CD14-positive monocyte (primary cell): ENCODE measurements around the gene RNF13. TPM values are rescaled to one million over a fixed set of nuclear protein-coding genes. Genes with fewer than 3 reads are reported as not detected.

ENCODE experiments used
- DNase-seq, 3 donors: peaks; one replicate each; pipeline ENCODE4 v3.0.0-alpha.2; 2011 to 2022
- H2AFZ ChIP-seq: 2 replicates; pipeline ENCODE4 v1.6.0; 2012; ENCODE audit warnings: mild to moderate bottlenecking, low read depth, low read length, inconsistent platforms; ENCODE audit not compliant: insufficient read depth, poor library complexity, severe bottlenecking
- H3K27ac ChIP-seq, 2 donors: 1 replicate in 1 of 2; 2 replicates in 1 of 2; pipeline ENCODE4 v1.5.1; 2012 to 2013; ENCODE audit warnings: low read length in 2 of 2, control low read depth in 1 of 2, inconsistent platforms in 1 of 2, low read depth in 1 of 2, mild to moderate bottlenecking in 1 of 2
- H3K27me3 ChIP-seq, 2 donors: one replicate each; pipeline versions ENCODE4 v1.6.0 to v1.6.1; 2011 to 2013; ENCODE audit warnings: low read length in 2 of 2; ENCODE audit not compliant: control insufficient read depth in 2 of 2, insufficient read depth in 2 of 2
- H3K36me3 ChIP-seq, 2 donors: replicated peaks in 1 of 2; 1 replicate in 1 of 2; 2 replicates in 1 of 2; pipeline versions ENCODE4 v1.5.1 to v1.6.1; 2012 to 2013; ENCODE audit warnings: low read length in 2 of 2, control low read depth in 1 of 2, inconsistent platforms in 1 of 2, mild to moderate bottlenecking in 1 of 2; ENCODE audit not compliant: insufficient read depth in 2 of 2, control insufficient read depth in 1 of 2
- H3K4me1 ChIP-seq, 2 donors: 1 replicate in 1 of 2; 2 replicates in 1 of 2; pipeline versions ENCODE4 v1.5.1 to v1.6.1; 2012 to 2013; ENCODE audit warnings: low read length in 2 of 2, control low read depth in 1 of 2, inconsistent platforms in 1 of 2, mild to moderate bottlenecking in 1 of 2, moderate library complexity in 1 of 2; ENCODE audit not compliant: insufficient read depth in 2 of 2, control insufficient read depth in 1 of 2
- H3K4me2 ChIP-seq: replicated peaks from 2 replicates; pipeline ENCODE3; 2012; ENCODE audit warnings: low read length, moderate library complexity, mild to moderate bottlenecking; ENCODE audit not compliant: poor library complexity, severe bottlenecking; ENCODE audit errors: extremely low read depth
- H3K4me3 ChIP-seq, 3 experiments: fragments of 200-600 bp in 1 of 3; sonication (generic) in 1 of 3; replicated peaks in 1 of 3; 1 replicate in 2 of 3; 2 replicates in 1 of 3; pipeline ENCODE4 v1.5.1; 2011 to 2013; ENCODE audit warnings: low read length in 3 of 3, mild to moderate bottlenecking in 3 of 3, control low read depth in 2 of 3, low read depth in 2 of 3, inconsistent platforms in 1 of 3, moderate library complexity in 1 of 3
- H3K79me2 ChIP-seq: 2 replicates; pipeline ENCODE4 v1.6.0; 2012; ENCODE audit warnings: mild to moderate bottlenecking, control low read depth, inconsistent platforms, low read length, moderate library complexity; ENCODE audit not compliant: insufficient read depth
- H3K9ac ChIP-seq: 2 replicates; pipeline ENCODE4 v1.6.0; 2017; ENCODE audit warnings: low read length, mild to moderate bottlenecking; ENCODE audit not compliant: insufficient read depth, poor library complexity, severe bottlenecking
- H3K9me3 ChIP-seq, 2 donors: replicated peaks in 1 of 2; 1 replicate in 1 of 2; 2 replicates in 1 of 2; pipeline versions ENCODE4 v1.5.1 to v1.6.1; 2012 to 2013; ENCODE audit warnings: low read length in 2 of 2, control low read depth in 1 of 2; ENCODE audit not compliant: control insufficient read depth in 1 of 2, insufficient read depth in 1 of 2
- H4K20me1 ChIP-seq: 2 replicates; pipeline ENCODE4 v1.6.0; 2012; ENCODE audit warnings: mild to moderate bottlenecking, low read length, control low read depth, moderate library complexity; ENCODE audit not compliant: insufficient read depth
- H3K27ac Mint-ChIP-seq, 7 donors: one replicate each; pipeline ENCODE4 v1.8.0; 2020; ENCODE audit warnings: mild to moderate bottlenecking in 7 of 7, mixed read lengths in 7 of 7, moderate library complexity in 6 of 7, inconsistent platforms in 2 of 7
- H3K27me3 Mint-ChIP-seq, 3 donors: one replicate each; pipeline ENCODE4 v1.8.0; 2021 to 2022; ENCODE audit warnings: low read depth in 3 of 3, mild to moderate bottlenecking in 3 of 3, mixed read lengths in 3 of 3, moderate library complexity in 3 of 3, inconsistent platforms in 1 of 3
- H3K36me3 Mint-ChIP-seq, 2 donors: one replicate each; pipeline ENCODE4 v1.8.0; 2020; ENCODE audit warnings: mixed read lengths in 2 of 2, inconsistent platforms in 1 of 2, mild to moderate bottlenecking in 1 of 2
- H3K4me1 Mint-ChIP-seq: one replicate; pipeline ENCODE4 v1.8.0; 2020; ENCODE audit warnings: mild to moderate bottlenecking, mixed read lengths
- H3K4me3 Mint-ChIP-seq, 2 donors: one replicate each; pipeline ENCODE4 v1.8.0; 2020; ENCODE audit warnings: mild to moderate bottlenecking in 2 of 2, mixed read lengths in 2 of 2, moderate library complexity in 1 of 2
- H3K9me3 Mint-ChIP-seq, 7 donors: one replicate each; pipeline ENCODE4 v1.8.0; 2020 to 2022; ENCODE audit warnings: mixed read lengths in 7 of 7, mild to moderate bottlenecking in 6 of 7, moderate library complexity in 6 of 7, inconsistent platforms in 2 of 7
- WGBS: methylation state at CpG from one replicate; pipeline ENCODE4 v1.1.5; 2013; ENCODE audit warnings: missing lambda C conversion rate; ENCODE audit not compliant: insufficient coverage; 5-methylcytosine and 5-hydroxymethylcytosine counted together
- intact Hi-C, 2 donors: fragments of 100-400 bp; cut with micrococcal nuclease; formaldehyde crosslinking; loops; one replicate each; pipeline versions ENCODE4 v1.15.0 to v1.15.1; 2023
- polyA plus RNA-seq, 3 donors: library from polyadenylated mRNA; depleted of rRNA in 1 of 3; unstranded in 2 of 3; stranded (reverse) in 1 of 3; fragments of 300-500 nt in 2 of 3; fragments of >200 nt in 1 of 3; fragmentation: Illumina TruSeq in 2 of 3; gene quantifications; 1 replicate in 2 of 3; 2 replicates in 1 of 3; pipeline ENCODE4 v1.2.3, GENCODE V29; 2012 to 2021
- TF ChIP-seq, protein P1 (sequence below): fragments of 200-600 bp; IDR thresholded peaks from one replicate; pipeline ENCODE4 v1.8.0; 2022; ENCODE audit warnings: antibody characterized with exemption, mild to moderate bottlenecking

The RNF13 gene
- polyA plus RNA-seq, 3 donors, result 95.4 to 481 (median 462) TPM

GRCh38 chr3:149776170-149776569 lies 36.8 kb upstream of the RNF13 start:
- Histone ChIP-seq H2AFZ (no peak overlapping the region), H3K9me3 (no peaks in the 10 kb centered on the region), H3K9ac (no peak overlapping the region), H3K27ac (no peak overlapping the region), H3K4me1 (peaks cover 13 to 16% of the 10 kb centered on the region in 2 donors), H3K4me3 (no peak overlapping the region), H3K36me3 (no peaks in the 10 kb centered on the region), H3K4me2 (no peak overlapping the region), H3K79me2 (no peaks in the 10 kb centered on the region), H3K27me3 (no peaks in the 10 kb centered on the region), H4K20me1 (no peaks in the 10 kb centered on the region)
- Mint-ChIP-seq H3K4me1 (peaks cover 11% of the 10 kb centered on the region), H3K4me3 (no peak overlapping the region), H3K27me3 (peaks cover 0 to 2% (median under 1%) of the 10 kb centered on the region in 3 donors), H3K9me3 (no peaks in the 10 kb centered on the region), H3K27ac (peak overlapping the region in 1 of 7 donors; percentile 49), H3K36me3 (no peaks in the 10 kb centered on the region)
- intact Hi-C loops, result no loop called here
- DNase-seq, result no peak
- 100% methylated on average over 1 of the region's 1 CpG for WGBS
- TF ChIP-seq, protein P1, sequence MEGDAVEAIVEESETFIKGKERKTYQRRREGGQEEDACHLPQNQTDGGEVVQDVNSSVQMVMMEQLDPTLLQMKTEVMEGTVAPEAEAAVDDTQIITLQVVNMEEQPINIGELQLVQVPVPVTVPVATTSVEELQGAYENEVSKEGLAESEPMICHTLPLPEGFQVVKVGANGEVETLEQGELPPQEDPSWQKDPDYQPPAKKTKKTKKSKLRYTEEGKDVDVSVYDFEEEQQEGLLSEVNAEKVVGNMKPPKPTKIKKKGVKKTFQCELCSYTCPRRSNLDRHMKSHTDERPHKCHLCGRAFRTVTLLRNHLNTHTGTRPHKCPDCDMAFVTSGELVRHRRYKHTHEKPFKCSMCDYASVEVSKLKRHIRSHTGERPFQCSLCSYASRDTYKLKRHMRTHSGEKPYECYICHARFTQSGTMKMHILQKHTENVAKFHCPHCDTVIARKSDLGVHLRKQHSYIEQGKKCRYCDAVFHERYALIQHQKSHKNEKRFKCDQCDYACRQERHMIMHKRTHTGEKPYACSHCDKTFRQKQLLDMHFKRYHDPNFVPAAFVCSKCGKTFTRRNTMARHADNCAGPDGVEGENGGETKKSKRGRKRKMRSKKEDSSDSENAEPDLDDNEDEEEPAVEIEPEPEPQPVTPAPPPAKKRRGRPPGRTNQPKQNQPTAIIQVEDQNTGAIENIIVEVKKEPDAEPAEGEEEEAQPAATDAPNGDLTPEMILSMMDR, result no peak

GRCh38 chr3:149777414-149778214 lies 35.4 kb upstream of the RNF13 start:
- Histone ChIP-seq H3K27me3 (no peaks in the 10 kb centered on the region), H3K4me3 (no peak overlapping the region), H3K9ac (no peak overlapping the region), H3K27ac (no peak overlapping the region), H4K20me1 (no peaks in the 10 kb centered on the region), H3K9me3 (no peaks in the 10 kb centered on the region), H3K4me2 (no peak overlapping the region), H3K4me1 (peaks cover 28 to 31% of the 10 kb centered on the region in 2 donors), H3K36me3 (no peaks in the 10 kb centered on the region), H3K79me2 (no peaks in the 10 kb centered on the region), H2AFZ (no peak overlapping the region)
- DNase-seq, result no peak
- Mint-ChIP-seq H3K4me1 (peaks cover 24% of the 10 kb centered on the region), H3K9me3 (no peaks in the 10 kb centered on the region), H3K27ac (no peak overlapping the region), H3K27me3 (peaks cover 0 to 2% (median 0%) of the 10 kb centered on the region in 3 donors), H3K4me3 (no peak overlapping the region), H3K36me3 (no peaks in the 10 kb centered on the region)
- intact Hi-C loops, result no loop called here
- TF ChIP-seq, protein P1, result no peak
- 89% methylated on average over 2 of the region's 2 CpGs for WGBS
